Type B pancreatic cell (in vitro differentiated cells): Measurements from ENCODE around the gene ZBTB40. TPM values are rescaled to one million over a fixed set of nuclear protein-coding genes. Genes with fewer than 3 reads are reported as not detected.

Source experiments
- DNase-seq: peaks from one replicate; pipeline ENCODE4 v3.0.0; 2021; ENCODE audit warnings: mixed read lengths; ENCODE audit not compliant: unreplicated experiment; ENCODE audit errors: extremely low spot score
- H3K27ac Mint-ChIP-seq: 2 replicates; pipeline ENCODE4 v1.8.0; 2021; ENCODE audit warnings: mild to moderate bottlenecking, mixed read lengths
- H3K27me3 Mint-ChIP-seq: 2 replicates; pipeline ENCODE4 v1.8.0; 2021; ENCODE audit warnings: mixed read lengths
- H3K36me3 Mint-ChIP-seq: 2 replicates; pipeline ENCODE4 v1.8.0; 2021; ENCODE audit warnings: mixed read lengths
- H3K4me1 Mint-ChIP-seq: one replicate; pipeline ENCODE4 v1.8.0; 2021; ENCODE audit warnings: mixed read lengths; ENCODE audit not compliant: unreplicated experiment
- H3K4me3 Mint-ChIP-seq: 2 replicates; pipeline ENCODE4 v1.8.0; 2021; ENCODE audit warnings: mild to moderate bottlenecking, mixed read lengths
- H3K9me3 Mint-ChIP-seq: 2 replicates; pipeline ENCODE4 v1.8.0; 2021; ENCODE audit warnings: mixed read lengths
- total RNA-seq: library from RNA; stranded (reverse); gene quantifications from 2 replicates; pipeline ENCODE4 v1.2.1, GENCODE V29; 2021; ENCODE audit warnings: low replicate concordance
- TF ChIP-seq, protein P1 (sequence below): fragments of 200-600 bp; sonication (generic); conservative IDR thresholded peaks from 2 replicates; pipeline ENCODE4 v1.5.0; 2021; ENCODE audit warnings: antibody characterized with exemption, mild to moderate bottlenecking

Gene ZBTB40
- total RNA-seq, 1 donor from 2014 or later, result 26.9 TPM

DNA sequence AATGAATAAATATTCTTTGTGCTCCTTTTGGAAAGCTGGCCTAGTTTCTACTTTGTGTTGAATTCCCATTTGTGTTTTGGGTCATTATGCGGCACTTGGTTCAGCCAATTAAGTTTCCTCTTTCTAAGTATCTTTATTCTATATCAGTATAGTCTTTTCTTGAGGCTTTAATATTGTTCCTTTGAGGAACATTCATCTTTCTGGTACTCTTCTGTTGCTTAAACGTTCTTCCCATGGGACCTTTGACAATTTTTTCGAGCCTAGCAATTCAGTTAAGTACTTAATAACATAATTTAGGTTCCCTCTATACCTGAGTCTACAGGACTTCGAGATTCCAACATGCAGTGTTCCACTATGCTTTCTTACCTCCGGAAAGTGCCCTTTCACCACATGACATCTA, 24.9 kb downstream of the ZBTB40 start:
- no peaks in the 10 kb centered on the region for H3K4me1 Mint-ChIP-seq
- no peak for DNase-seq
- no peak overlapping the region for H3K27ac Mint-ChIP-seq
- H3K36me3 Mint-ChIP-seq, result peaks cover 8% of the 10 kb centered on the region
- no peak overlapping the region for H3K4me3 Mint-ChIP-seq
- no peaks in the 10 kb centered on the region for H3K27me3 Mint-ChIP-seq
- H3K9me3 Mint-ChIP-seq, result peaks cover 4% of the 10 kb centered on the region
- TF ChIP-seq, protein P1, sequence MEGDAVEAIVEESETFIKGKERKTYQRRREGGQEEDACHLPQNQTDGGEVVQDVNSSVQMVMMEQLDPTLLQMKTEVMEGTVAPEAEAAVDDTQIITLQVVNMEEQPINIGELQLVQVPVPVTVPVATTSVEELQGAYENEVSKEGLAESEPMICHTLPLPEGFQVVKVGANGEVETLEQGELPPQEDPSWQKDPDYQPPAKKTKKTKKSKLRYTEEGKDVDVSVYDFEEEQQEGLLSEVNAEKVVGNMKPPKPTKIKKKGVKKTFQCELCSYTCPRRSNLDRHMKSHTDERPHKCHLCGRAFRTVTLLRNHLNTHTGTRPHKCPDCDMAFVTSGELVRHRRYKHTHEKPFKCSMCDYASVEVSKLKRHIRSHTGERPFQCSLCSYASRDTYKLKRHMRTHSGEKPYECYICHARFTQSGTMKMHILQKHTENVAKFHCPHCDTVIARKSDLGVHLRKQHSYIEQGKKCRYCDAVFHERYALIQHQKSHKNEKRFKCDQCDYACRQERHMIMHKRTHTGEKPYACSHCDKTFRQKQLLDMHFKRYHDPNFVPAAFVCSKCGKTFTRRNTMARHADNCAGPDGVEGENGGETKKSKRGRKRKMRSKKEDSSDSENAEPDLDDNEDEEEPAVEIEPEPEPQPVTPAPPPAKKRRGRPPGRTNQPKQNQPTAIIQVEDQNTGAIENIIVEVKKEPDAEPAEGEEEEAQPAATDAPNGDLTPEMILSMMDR, result no peak

DNA sequence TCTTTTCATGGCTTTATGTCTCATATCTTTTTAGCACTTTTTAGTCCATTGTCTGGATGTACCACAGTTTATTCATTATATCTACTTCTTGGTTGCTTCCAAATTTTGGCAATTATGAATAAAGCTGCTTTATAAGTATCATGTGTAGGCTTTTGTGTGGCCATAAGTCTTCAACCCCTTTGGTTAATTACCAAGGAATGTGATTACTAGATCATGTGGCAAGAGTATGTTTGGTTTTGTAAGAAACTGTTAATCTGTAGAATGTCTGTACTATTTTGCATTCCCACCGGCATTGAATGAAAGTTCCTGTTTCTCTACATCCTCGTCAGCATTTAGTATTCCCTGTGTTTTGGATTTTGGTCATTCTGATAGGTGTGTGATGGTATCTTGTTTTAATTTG, 31.5 kb downstream of the ZBTB40 start:
- DNase-seq, result no peak
- no peaks in the 10 kb centered on the region for H3K27me3 Mint-ChIP-seq
- no peak overlapping the region for H3K4me3 Mint-ChIP-seq
- no peak overlapping the region for H3K27ac Mint-ChIP-seq
- TF ChIP-seq, protein P1, result no peak
- H3K9me3 Mint-ChIP-seq, result peaks cover 15% of the 10 kb centered on the region
- H3K4me1 Mint-ChIP-seq, result peaks cover 4% of the 10 kb centered on the region
- peaks cover 5% of the 10 kb centered on the region for H3K36me3 Mint-ChIP-seq

DNA sequence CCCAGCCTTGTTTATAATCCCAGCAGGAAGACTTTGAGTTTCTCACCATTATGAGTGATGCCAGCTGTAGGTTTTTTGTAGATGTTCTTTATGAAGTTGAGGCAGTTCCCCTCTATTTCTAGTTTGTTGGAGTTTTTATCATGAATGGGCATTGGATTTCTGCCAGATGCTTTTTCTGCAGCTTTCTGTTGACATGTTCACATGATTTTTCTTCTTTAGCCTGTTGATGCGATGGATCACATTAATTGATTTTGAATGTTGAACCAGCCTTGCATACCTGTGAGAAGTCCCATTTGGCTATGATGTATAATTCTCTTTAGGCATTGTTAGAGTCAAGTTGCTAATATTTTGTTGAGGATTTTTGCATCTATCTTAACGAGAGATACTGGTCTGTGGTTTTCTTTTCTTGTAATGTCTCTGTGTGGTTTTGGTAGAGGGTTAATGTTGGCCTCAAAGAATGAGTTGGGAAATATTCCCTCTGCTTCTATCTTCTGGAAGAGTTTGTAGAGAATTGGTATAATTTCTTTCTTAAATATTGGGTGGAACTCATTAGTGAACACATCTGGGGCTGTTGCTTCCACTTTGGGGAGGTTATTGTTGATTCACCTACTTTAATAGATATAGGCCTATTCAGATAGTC, 33.2 kb downstream of the ZBTB40 start:
- Mint-ChIP-seq H3K36me3 (no peaks in the 10 kb centered on the region), H3K4me1 (peaks cover 4% of the 10 kb centered on the region)

DNA sequence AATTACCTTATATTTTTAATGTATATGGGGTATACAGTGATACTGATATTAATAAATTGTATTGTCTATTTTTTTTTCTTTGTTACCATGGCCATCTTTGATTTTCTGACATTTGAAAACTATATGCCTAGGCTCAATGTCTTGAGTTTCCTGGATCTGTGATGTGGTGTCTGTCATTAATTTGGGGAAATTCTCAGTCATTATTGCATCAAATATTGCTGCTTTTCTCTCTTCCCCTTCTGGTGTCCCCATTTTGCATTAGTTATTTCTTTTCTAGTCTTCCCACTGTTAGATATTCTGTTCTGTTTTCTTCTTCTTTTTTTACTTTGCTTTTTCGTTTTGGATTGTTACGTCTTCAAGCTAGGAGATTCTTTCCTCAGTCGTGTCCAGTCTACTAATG, 33.8 kb downstream of the ZBTB40 start:
- no peak overlapping the region for H3K4me3 Mint-ChIP-seq
- H3K4me1 Mint-ChIP-seq, result peaks cover 4% of the 10 kb centered on the region
- no peaks in the 10 kb centered on the region for H3K36me3 Mint-ChIP-seq
- H3K27ac Mint-ChIP-seq, result no peak overlapping the region
- DNase-seq, result no peak
- H3K9me3 Mint-ChIP-seq, result peaks cover 11% of the 10 kb centered on the region
- H3K27me3 Mint-ChIP-seq, result no peaks in the 10 kb centered on the region
- TF ChIP-seq, protein P1, result no peak

More for the DNA sequence above, 33.2 kb downstream of the ZBTB40 start:
- DNase-seq, result no peak
- Mint-ChIP-seq H3K9me3 (peaks cover 11% of the 10 kb centered on the region), H3K27ac (no peak overlapping the region), H3K27me3 (no peaks in the 10 kb centered on the region), H3K4me3 (no peak overlapping the region)
- TF ChIP-seq, protein P1, result no peak

DNA sequence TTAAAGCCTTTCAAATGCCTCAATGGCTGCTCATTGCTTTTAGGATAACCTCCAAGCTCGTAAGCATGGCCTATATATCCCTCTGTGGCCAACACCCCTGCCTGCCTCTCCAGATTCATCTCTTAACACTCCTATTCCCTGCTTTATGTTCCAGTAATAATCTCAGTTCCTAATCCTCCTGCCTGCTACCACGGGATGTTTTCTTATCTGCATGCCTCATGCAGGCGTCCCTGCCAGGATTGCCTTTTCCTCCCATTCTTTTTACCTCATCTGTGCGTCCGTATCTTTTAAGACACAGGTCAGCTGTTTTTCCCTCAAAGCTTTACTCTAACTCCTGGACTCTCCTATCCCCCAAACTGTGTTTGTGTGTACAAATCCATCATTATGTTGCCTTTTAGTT, 36.1 kb downstream of the ZBTB40 start:
- peaks cover 5% of the 10 kb centered on the region for H3K4me1 Mint-ChIP-seq
- H3K27ac Mint-ChIP-seq, result no peak overlapping the region
- no peak for DNase-seq
- no peak overlapping the region for H3K4me3 Mint-ChIP-seq
- H3K9me3 Mint-ChIP-seq, result peaks cover 11% of the 10 kb centered on the region
- TF ChIP-seq, protein P1, result no peak
- H3K36me3 Mint-ChIP-seq, result peaks cover 1% of the 10 kb centered on the region
- H3K27me3 Mint-ChIP-seq, result no peaks in the 10 kb centered on the region
